ENCODE results near the gene ERI3.

Gene ERI3

GRCh38 chr1:44294588-44295007, 60.5 kb downstream of the ERI3 start:
- TF ChIP-seq CTCF (IDR thresholded peaks at IDR 0.05; ENCODE audit: low read depth, low read length): peak; percentile 37
- no peak overlapping the region for H3K4me3 ChIP-seq (ENCODE audit: low read depth, low read length)

GRCh38 chr1:44293761-44294315, 61.2 kb downstream of the ERI3 start:
- no peak for TF ChIP-seq CTCF (IDR thresholded peaks at IDR 0.05; ENCODE audit: low read depth, low read length)
- no peak overlapping the region for H3K4me3 ChIP-seq (ENCODE audit: low read depth, low read length)

- no peak overlapping the region for H3K4me3 ChIP-seq (ENCODE audit: low read depth, low read length)
These were observed 62.4 kb downstream of the ERI3 start for GRCh38 chr1:44292651-44293050.

GRCh38 chr1:44290250-44291094, 64.6 kb downstream of the ERI3 start:
- no peak for TF ChIP-seq CTCF (IDR thresholded peaks at IDR 0.05; ENCODE audit: low read depth, low read length)
- no peak overlapping the region for H3K4me3 ChIP-seq (ENCODE audit: low read depth, low read length)

More at GRCh38 chr1:44292651-44293050, 62.4 kb downstream of the ERI3 start:
- TF ChIP-seq CTCF (IDR thresholded peaks at IDR 0.05; ENCODE audit: low read depth, low read length): no peak

- TF ChIP-seq CTCF (IDR thresholded peaks at IDR 0.05; ENCODE audit: low read depth, low read length): no peak
- no peak overlapping the region for H3K4me3 ChIP-seq (ENCODE audit: low read depth, low read length)
These were observed 65.5 kb downstream of the ERI3 start for GRCh38 chr1:44289530-44289929.

- TF ChIP-seq CTCF (IDR thresholded peaks at IDR 0.05; ENCODE audit: low read depth, low read length): no peak
- H3K4me3 ChIP-seq (ENCODE audit: low read depth, low read length): no peak overlapping the region
These were observed 66.2 kb downstream of the ERI3 start for GRCh38 chr1:44288883-44289282.

- H3K4me3 ChIP-seq (ENCODE audit: low read depth, low read length): no peak overlapping the region
- TF ChIP-seq CTCF (IDR thresholded peaks at IDR 0.05; ENCODE audit: low read depth, low read length): no peak
These were observed 70.9 kb downstream of the ERI3 start for GRCh38 chr1:44284184-44284583.
